ENCODE data around the gene RMP24.
"Not testable (repeated sequence)": the region's sequence is repeated elsewhere in the genome, so short reads cannot be mapped to it uniquely, and the experiment has no call there.

RMP24 gene

DNA sequence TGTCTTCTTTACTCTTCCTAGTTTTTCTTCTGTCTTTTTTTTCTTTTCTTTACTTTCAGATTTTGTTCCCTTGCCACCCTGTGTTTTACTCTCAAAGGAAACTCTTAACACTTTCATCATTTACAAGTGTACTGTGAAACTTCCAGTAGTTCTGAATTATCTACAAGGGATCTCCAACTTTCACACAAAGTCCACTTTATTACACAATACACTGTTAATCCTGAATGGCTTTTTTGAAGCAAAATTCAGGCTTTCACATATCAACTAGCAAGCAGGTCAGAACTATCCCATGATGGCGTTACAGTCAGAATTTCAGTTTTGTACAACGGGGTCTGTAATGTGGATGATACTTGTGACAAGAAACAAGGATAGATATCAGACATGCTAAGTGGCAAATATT, 34.5 kb downstream of the RMP24 start:
- DNase-seq (ENCODE audit: extremely low read depth, low read depth), result no peak
- TF ChIP-seq, protein P1, sequence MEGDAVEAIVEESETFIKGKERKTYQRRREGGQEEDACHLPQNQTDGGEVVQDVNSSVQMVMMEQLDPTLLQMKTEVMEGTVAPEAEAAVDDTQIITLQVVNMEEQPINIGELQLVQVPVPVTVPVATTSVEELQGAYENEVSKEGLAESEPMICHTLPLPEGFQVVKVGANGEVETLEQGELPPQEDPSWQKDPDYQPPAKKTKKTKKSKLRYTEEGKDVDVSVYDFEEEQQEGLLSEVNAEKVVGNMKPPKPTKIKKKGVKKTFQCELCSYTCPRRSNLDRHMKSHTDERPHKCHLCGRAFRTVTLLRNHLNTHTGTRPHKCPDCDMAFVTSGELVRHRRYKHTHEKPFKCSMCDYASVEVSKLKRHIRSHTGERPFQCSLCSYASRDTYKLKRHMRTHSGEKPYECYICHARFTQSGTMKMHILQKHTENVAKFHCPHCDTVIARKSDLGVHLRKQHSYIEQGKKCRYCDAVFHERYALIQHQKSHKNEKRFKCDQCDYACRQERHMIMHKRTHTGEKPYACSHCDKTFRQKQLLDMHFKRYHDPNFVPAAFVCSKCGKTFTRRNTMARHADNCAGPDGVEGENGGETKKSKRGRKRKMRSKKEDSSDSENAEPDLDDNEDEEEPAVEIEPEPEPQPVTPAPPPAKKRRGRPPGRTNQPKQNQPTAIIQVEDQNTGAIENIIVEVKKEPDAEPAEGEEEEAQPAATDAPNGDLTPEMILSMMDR (IDR thresholded peaks at IDR 0.05; ENCODE audit: low read depth, low read length), result no peak

DNA sequence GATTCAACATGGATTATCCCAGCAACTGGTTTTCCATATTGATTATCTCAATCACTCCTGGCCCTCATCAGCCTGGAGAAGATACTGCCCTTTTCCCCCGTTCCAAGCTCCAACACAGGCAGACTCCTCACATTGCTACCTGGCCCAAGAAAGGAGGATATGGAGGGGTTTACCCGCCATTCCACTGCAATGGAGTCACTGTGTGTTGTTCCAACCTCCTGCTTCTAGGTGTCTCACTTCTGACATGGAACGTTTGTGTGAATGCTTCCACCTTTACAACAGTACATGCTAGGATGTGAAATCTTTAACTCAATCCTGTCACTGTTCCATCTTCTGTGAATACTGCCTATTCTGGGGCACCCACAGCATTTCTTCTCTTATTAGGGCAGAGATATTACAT, 36.7 kb downstream of the RMP24 start:
- no peak for DNase-seq (ENCODE audit: extremely low read depth, low read depth)

DNA sequence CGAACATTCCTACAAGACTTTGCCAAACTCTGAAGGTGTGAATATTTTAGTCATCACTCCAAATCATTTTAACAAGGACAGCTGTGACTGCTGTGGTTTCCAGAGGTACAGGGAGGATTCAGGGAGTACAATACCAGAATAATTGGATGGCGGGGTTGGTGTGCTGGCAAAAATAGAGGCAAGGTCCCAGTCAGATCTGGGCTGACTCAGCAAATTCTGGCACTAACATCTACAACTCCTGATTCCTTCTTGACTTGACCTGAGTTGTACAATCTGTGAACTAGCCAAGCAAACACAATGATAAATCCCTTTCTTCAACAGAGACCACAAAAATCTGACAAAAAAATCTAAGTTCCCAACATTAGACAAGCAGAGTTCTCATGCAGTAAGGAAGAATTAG, 40.4 kb downstream of the RMP24 start:
- TF ChIP-seq, protein P1 (IDR thresholded peaks at IDR 0.05; ENCODE audit: low read depth, low read length), result no peak

More for the DNA sequence above, 36.7 kb downstream of the RMP24 start:
- TF ChIP-seq, protein P1 (IDR thresholded peaks at IDR 0.05; ENCODE audit: low read depth, low read length), result no peak

DNA sequence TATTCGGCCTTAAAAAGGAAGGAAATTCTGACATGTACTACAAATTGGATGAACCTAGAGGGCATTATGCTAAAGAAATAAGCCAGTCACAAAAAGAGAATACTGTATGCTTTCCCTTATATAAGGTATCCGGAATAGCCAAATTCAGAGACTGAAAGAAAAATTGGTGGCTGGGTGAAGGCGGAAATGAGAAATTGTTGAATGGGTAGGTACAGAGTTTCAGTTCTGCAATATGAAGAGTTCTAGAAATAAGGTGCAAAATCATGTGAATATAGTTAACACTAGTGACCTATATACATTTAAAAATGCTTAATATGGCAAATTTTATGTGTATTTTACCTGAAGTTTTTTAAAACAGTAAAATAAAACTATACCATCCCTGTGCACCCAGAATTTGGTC, 43.1 kb downstream of the RMP24 start:
- DNase-seq (ENCODE audit: extremely low read depth, low read depth), result no peak
- TF ChIP-seq, protein P1 (IDR thresholded peaks at IDR 0.05; ENCODE audit: low read depth, low read length), result no peak

More for the DNA sequence above, 40.4 kb downstream of the RMP24 start:
- DNase-seq (ENCODE audit: extremely low read depth, low read depth), result no peak

DNA sequence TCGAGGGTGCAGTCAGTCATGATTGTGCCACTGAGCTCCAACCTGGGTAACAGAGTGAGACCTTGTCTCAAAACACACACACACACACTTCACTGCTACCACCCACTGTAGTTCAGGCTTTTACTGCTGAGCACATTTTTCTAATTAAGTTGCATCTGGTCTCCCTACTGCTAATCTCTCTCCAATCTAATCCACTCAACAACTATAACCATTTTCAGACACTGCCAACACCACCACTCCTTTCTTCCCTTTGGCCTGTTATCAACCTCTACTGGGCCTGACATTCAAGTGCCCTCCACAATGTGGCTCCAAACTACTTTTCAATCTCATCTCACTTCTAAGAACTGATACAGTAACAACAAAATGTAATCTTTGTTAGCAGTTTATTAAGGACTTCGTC, 44.8 kb downstream of the RMP24 start:
- DNase-seq (ENCODE audit: extremely low read depth, low read depth), result peak; percentile 10
- TF ChIP-seq, protein P1 (IDR thresholded peaks at IDR 0.05; ENCODE audit: low read depth, low read length), result no peak

DNA sequence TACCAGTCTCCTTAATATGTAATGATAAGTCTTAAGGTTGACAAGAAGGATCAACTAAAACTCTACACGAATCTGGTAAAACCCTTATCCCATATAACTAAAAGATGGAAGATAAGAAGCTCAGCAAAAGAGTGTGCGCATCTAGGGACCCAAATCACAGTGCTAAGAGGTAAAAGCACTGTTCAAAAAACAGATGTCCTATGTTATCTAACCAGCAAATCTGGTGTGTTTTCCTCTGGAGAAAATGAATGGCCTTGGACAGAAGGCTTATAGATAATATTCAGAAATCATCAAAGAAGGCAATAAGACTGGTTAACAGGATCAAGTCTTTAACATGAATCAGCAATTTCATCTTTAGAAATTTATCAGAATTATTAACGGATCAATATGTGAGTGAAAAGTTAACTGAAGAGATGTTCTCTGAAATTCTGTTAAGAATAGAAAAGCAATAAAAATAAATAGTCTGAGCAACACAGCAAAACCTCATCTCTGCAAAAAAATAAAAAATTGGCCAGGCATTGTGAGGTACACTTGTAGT, 47.8 kb downstream of the RMP24 start:
- no peak for DNase-seq (ENCODE audit: extremely low read depth, low read depth)
- TF ChIP-seq, protein P1 (IDR thresholded peaks at IDR 0.05; ENCODE audit: low read depth, low read length), result no peak

DNA sequence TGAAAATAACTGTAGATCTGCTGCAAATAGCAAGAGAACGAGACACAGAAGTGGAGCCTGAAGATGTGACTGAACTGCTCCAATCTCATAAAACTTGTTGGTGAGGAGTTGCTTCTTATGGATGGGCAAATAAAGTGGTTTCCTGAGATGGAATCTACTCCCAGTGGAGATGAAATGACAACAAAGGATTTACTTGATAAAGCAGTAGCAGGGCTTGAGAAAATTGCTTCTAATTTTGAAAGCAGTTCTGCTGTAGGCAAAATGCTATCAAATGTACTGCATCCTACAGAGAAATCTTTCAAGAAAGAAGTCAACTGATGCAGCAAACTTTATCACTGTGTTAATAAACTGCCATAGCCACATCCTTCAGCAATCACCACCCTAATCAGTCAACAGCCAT, 50.9 kb downstream of the RMP24 start:
- DNase-seq (ENCODE audit: extremely low read depth, low read depth), result no peak
- TF ChIP-seq, protein P1 (IDR thresholded peaks at IDR 0.05; ENCODE audit: low read depth, low read length), result no peak

DNA sequence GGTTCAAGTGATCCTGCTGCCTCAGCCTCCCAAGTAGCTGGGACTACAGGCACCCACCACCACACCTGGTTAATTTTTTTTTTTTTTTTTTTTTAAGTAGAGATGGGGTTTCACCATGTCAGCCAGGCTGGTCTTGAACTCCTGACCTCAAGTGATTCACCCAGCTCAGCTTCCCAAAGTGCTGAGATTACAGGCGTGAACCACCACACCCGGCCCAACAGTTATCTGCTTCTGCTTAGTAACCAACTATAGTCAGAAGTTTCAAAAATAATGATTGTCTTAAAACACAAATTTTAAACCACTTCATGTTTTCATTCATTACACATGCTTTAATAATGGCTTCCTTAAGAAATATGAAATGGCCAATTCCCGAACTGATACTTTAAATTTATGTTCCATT, 51.8 kb downstream of the RMP24 start:
- DNase-seq (ENCODE audit: extremely low read depth, low read depth), result not testable (repeated sequence)
